GM19239 (cell line): ENCODE results near the gene IPCEF1.
"Not testable (repeated sequence)": the region's sequence is repeated elsewhere in the genome, so short reads cannot be mapped to it uniquely, and the experiment has no call there.

Experiments used
- DNase-seq: peaks from one replicate; pipeline ENCODE4 v3.0.0; 2011; ENCODE audit warnings: low spot score; ENCODE audit not compliant: insufficient read length
- FAIRE-seq: peaks from 2 replicates; lab custom pipeline; 2011; peaks lifted over from hg19 to GRCh38; lab: Jason Lieb, UNC

The IPCEF1 gene

DNA sequence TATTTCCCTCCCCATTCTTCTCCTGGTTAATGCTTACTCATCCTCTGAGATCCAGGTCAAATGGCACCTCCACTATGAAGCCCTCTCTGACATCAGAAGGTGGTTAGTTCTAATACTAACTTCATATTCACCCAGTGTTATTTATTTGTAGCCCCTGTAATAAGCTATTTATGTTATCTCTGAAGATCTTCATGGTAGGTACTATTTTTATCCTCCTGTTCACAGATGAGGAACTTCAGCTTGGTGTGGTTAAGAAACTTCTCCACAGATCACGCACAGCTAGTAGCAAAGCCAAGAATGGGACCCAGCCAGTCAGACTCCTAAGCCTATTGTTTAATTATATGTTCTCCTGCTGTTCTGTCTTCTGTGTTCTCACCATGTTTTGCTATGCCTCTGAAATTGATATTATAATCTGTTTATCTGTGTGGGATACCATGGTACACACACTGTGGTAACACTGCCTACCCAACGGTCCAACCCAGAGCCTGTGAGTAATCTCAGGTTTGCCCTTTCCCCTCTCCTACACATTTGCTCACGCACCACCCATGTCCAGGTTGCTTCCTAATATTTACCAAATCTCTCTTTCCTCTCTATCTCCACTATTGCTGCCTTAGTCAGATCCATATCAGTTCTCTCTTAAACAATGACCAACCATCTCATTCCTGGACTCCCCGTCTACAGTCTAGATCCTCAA lies 98.4 kb downstream of the IPCEF1 start:
- peak; percentile 97 for FAIRE-seq

DNA sequence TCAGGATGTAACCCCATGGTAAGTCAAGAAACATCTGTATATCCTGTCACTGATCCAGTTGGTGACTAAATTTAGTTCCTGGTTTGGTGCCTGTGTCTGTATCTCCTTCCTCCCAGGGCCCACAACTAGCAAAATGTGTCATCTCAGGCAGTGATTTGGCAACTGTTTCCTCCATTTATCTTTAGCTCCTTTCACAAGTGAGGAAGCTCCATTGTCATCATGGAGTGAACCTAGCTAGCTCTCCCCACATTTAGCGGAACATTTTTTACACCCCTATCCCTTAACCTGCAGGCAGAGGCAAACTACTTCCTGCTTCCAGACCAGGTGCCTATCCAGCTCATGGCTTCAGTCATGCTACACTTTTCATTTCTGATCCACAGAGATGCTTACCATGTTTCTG lies 99.5 kb downstream of the IPCEF1 start:
- no peak for DNase-seq
- FAIRE-seq: peak; percentile 92

More for the DNA sequence above, 98.4 kb downstream of the IPCEF1 start:
- DNase-seq: no peak

DNA sequence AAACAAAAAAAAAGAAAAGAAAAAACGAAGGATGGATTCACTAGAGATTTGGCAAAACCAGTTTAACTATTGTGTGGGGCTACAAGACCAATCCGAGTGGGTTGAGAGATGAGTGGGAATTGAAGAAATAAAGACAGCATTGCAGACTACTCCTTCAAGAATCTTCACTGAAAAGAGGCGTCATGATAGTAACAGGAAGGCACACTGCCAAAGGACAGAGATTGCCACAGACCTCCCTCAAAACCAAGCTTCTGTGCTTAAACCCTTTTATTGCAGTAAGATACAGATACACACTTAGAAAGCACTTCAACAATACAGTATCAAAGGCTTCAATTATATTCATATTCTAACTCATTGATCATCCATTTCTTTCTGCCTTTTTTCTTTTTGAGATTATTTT lies 103.9 kb downstream of the IPCEF1 start:
- DNase-seq: no peak
- FAIRE-seq: peak; percentile 68

DNA sequence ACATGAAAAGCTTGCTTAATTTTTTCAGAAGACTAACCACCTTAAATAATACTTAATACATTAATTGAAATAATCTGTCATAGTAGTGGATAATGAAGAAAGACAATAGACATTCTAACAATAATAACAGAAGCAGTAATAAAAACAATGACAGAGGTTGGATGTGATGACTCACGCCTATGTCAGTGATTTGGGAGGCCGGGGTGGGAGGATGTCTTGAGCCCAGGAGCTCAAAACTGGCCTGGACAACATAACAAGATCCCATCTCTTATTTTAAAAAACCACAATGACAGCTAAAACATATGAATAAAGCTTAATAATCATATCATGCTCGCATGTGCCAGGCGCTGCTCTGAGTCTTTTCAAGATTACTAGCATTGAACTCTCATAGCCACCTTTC lies 105.5 kb downstream of the IPCEF1 start:
- no peak for DNase-seq
- FAIRE-seq: no peak

DNA sequence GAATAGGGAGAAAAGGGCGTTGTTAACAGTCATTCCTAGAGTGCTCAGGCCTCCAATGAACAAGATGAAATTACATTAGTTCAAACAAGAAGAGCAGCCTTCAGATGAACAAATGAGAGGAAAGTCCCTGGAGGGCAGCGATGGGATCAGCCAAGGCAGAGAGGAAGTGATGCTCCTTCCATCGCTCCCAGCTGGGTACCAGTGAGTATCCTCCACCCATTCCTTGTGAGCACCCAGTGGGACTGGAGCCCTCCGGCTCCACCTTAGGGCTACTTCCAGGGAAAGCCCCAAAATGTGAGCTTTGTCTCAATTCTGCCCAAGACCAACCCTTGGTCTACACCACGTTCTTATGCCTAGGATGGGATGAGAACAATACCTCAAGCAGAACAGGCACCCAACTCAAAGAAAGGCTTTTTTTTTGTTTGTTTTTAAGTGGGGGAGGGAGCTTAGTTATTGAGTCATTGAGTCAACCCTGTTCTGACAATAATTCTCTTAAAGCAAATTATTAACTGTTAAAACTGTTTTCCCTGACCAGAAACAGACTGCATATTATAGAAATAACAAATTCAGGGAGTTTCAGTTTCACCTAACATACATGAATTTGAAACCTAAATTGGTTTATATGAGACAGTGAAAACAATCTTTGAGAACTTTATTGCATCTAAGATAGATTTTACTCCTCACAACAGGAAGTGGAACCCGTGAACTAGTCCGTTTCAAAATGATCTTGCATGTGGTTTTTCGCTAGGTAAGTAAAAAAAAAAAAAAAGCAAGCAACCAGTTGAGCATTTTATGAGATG lies 106.9 kb downstream of the IPCEF1 start:
- DNase-seq (no peak), FAIRE-seq (peak; percentile 98)

DNA sequence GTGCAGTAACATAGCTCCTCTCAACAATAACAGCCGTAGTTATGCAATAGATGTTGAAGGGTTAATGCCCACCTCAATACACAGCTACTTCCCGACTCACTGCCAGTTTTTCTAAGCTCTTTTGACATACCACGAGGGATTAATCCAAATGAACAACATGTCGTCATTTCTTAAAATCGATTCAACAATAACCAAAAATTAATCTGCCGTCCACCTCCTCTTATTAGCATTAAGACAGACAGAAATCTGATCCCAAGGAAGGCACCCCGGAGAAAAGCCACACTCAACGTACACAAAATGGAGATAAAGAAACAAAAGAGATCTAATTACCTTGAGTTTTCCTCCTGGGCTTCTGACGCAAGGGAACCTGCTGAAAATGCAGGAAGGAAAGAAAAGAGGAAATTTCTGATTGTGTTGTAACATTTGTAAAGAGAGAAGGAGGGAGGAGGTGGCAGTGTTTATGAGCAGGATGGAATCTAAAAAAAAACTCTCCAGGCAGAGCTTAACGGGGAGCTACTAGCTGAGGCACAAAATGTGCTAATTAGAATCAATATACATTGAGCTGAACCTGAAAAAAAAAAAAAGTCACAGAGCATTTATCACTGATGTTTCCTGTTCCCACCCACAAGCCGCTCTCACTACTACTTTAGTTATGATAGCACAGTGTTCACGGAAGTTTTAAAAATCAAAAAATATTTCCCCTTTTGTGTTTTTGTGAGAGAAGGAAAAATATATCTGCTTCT lies 109.3 kb downstream of the IPCEF1 start:
- FAIRE-seq: peak; percentile 96
- no peak for DNase-seq

DNA sequence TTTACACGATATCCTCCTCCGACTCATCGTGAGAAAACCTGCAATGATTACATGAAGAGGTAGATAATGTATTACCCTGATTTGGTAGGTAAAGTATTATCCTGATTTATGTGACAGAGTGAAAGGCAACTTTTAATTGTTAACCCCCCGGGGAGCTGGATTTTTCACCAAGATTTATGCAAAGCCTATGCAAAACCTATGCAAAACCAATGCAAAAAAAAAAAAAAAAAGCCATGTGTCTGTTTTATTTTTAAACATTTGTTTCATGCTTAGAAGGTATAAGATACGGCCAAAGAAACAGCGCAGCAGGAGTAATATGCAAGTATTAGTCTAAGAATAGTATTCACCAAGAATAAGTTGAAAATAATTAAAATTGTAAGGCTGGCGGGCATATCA lies 109.9 kb downstream of the IPCEF1 start:
- FAIRE-seq: no peak
- no peak for DNase-seq

DNA sequence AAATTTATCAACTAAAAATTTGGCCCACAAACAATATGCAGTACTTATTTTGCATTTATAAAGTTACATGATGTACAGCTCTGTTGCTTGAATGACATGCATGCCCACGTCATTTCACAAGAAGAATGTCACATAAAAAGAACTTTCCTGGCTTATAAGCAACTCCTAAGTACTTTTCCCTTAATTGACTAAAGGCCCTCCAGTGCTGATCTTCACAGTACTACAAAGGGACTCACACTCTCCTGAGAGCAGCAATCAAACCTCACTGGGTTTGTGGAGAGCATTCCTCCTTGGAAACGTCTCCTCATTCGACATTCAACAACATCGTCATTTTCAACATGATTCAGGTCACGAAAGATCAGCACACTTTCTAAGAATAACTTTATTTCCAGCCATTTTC lies 111.1 kb downstream of the IPCEF1 start:
- DNase-seq: no peak
- FAIRE-seq: no peak

DNA sequence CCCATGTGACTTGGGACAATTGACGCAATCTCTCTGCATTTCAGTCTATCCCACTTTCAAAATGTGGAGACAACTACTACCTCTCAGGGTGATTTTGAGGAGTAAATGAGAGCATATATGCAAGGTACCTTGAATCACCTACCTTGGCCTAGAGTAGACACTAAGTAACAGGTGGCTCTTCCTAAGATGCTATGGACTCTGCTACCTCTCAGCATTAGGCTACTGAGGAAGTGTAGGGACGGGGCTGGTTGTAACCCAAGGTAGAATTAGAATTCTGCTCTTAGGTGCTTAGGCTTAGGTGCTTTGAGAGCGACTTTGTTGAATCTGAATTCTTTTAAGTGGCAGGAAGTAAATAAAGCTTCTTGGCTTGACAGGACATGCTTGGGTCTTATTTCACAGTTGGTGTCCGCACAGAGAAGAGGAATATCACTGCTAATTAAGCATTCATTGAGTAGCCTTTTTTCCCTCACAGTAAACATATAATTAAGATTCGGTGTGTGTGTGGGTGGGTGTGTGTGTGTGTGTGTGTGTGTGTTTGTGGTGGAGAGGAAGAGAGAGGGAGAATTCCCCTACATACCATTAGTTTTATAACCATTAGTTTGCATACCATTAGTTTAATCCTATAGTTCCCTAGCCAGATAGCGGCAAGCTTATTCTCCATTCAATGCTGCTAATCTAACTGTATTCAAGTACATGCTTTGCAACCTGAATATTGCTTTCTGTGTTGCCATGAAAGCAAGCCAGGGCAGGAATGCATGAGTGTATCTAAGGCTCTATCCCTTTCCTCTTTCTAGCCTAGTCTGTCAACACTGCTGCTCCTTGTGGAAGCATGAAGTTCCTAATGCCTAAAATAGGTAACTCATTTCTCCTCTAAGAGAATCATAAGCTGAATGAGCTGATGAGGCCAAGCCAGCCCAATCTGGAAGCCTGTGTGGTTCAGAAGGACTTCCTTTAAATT lies 112.5 kb downstream of the IPCEF1 start:
- peak; percentile 80 for FAIRE-seq
- no peak for DNase-seq

DNA sequence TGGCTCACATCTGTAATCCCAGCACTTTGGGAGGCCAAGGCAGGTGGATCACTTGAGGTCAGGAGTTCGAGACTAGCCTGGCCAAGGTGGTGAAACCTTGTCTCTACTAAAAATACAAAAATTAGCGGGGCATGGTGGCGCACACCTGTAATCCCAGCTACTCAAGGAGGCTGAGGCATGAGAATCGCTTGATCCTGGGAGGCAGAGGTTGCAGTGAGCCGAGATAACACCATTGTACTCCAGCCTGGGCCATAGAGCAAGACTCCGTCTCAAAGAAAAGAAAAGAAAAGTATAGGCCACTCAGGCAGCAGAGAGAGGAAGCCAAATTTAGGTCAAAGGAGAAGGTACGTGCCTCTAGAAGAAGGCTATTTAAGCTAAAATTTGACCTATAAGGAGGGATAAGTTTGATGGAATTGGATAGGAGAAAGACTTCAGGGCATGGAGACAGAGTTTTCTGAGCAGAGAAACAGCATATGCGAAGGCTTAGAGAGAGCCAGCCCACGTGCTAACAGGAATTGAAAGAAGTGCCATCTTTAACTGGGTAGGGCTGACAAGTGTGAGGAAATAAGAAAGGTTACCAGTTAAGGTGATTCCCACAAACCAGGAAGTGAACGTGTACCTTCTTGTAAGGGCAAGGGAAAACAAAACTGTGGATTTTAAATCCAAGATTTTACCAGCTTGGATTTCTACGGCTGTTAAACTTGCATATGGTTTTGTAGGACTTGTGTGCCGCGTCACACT lies 113.8 kb downstream of the IPCEF1 start:
- no peak for DNase-seq
- FAIRE-seq: peak; percentile 4

DNA sequence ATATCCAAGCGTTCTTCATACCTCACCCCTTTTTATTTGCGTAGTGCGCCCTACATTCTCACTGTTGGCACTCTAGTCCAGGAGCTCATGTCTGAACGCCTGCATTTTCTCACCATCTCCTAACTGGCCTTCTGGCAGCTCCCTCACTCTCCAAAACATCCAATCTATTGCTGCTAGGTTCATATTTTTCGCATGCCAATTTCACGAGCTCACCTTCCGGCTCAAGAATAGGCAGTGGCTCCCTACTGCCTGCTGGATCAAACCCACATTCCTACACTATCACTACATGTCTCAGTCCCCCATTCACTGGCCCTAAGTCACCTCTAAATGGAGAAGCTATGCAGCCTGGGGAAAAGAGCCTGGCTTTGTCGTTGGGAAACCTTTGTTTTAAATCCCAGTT lies 115.0 kb downstream of the IPCEF1 start:
- FAIRE-seq (peak; percentile 47), DNase-seq (no peak)

DNA sequence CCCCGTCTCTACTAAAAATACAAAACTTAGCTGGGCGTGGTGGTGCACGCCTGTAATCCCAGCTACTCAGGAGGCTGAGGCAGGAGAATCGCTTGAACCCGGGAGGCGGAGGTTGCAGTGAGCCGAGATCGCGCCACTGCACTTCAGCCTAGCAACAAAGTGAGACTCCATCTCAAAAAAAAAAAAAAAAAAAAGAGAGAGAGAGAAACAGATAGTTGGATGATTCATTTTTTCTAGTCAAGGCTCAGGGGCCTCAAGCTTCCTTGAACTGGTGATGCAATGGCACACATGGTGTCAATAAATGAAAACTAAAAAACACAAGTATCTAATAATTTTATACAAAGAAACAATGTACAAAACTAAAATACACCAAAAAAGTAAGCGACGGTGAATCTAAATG lies 115.5 kb downstream of the IPCEF1 start:
- not testable (repeated sequence) for DNase-seq, FAIRE-seq

DNA sequence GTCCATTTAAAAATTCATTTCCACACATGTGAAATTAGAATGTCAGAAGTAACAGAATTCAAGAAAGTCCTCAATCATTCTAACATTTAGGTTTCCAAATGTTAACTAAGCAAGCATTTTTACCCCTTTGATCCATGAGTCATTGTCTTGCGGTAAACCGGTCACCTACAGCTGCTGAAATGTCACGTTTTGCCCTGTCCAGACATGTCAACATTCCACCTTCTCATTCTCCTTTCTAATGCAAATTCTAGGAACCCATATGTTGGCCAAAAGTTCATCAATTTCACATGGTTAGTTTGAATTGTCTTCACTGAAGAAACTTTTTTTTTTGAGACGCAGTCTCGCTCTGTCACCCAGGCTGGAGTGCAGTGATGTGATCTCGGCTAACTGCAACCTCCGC lies 117.2 kb downstream of the IPCEF1 start:
- DNase-seq (no peak), FAIRE-seq (no peak)

DNA sequence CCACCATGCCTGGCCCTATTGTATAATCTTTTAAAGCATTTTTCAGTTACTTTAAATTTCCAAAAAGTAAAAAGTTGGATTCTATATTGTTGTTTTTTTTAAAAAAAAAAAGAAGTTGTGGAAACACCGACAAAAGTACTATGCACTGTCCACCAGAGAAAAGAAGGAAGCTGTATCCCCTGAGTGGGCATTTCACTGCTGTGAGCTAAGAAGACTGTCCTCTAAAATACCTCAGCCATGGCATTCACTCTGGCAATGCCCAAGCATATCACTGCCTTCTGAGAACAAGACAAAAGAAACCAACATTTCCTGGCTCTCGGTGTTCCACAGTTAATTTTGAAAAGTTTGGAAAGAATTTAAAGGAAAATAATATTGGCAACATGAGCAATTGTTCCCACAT lies 117.8 kb downstream of the IPCEF1 start:
- DNase-seq (no peak), FAIRE-seq (no peak)

DNA sequence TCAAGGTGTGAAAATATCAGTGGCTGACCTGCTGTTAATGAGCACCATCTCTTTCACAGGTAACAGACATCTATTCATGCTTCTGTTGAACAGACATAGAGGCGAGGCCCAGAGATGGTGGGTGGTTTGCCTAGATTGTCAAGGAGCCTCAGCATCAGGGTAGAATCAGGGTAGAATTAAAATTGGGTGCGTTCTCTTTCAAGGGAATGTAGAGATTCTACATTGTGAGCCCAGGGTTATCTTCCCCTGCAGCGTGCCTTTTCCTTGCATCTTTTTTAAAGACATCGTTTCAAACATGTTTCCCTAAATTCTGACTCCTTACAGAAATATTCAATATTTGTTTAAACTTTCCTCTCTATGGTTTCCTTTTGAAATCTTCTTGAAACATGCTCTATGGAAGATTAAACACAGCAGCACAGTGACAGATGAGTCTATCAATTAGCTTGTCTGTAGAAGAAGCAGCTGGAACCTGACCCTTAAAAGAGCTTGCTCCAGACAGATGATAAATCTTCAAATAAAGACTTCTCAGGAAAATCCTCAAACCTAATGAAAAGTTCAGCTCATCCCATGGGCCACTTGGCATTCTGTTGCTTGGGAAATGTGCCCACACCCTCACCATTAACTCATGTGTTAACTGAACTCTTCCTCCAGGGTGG lies 119.8 kb downstream of the IPCEF1 start:
- FAIRE-seq: no peak
- no peak for DNase-seq

DNA sequence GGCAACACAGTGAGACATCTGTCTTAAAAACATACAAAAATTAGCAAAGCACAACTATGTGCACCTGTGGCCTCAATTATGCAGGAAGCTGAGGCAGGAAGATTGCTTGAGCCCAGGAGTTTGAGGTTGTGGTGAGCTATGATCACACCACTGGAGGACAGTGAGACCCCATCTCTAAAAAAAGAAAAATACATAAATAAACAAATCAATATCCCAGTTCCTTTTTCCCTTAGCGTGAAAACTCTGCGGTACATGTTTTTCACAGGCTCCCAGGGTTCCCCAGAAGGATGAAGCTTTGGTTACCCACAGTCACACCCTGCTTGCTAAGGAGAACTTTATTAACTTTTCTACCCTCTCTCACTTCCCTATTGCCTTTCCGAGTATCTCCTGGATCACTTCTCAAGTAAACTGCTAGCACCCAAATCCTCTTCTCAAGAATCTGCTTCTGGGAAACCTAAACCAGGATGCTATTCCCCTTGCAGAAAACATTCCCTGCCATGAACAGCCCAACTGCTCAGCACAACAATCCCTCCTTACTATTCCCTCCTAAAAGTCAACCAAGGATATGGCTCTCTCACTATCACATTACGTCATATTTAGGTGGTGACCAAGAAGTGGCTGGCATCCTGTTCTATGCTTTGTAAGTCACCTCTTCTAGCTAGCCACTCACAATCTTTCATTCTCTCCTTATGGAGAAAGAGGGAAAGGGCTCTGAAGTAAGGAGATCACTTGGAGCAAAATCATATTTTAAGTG lies 122.4 kb downstream of the IPCEF1 start:
- peak; percentile 96 for FAIRE-seq
- DNase-seq: no peak

DNA sequence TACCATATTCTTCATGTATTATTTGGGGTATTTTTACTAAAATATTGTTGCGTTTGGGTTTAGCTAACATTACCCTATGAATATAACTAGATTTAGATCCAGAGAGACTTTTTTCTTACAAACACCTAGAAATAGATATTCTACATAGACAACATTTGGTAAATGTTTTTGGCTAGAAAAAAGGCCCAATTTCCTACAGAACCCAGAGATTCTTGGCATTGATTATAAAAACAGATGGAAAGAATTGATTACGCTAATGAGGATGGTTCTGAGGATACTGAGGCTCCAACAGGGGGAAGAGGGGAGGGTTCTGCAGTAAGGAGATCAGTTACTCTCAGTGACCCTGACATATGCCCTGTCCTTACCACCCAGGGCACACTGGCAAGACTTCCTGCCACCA lies 123.2 kb downstream of the IPCEF1 start:
- FAIRE-seq (no peak), DNase-seq (no peak)
